Ishikawa (cell line): ENCODE results near the gene LRRC58.

Source experiments
- CEBPB ChIP-seq: IDR thresholded peaks from 2 replicates; pipeline ENCODE4 v1.6.1; 2012
- CREB1 ChIP-seq: IDR thresholded peaks from 2 replicates; pipeline ENCODE4 v1.6.1; 2012; ENCODE audit warnings: low read depth
- EGR1 ChIP-seq: IDR thresholded peaks from 2 replicates; pipeline ENCODE4 v1.6.1; 2012
- EP300 ChIP-seq: IDR thresholded peaks from 2 replicates; pipeline ENCODE4 v1.6.1; 2012; ENCODE audit warnings: borderline replicate concordance
- NFIC ChIP-seq: IDR thresholded peaks from 2 replicates; pipeline ENCODE4 v1.6.1; 2012
- RAD21 ChIP-seq: IDR thresholded peaks from 2 replicates; pipeline ENCODE4 v1.6.1; 2012; ENCODE audit warnings: low read depth
- REST ChIP-seq: IDR thresholded peaks from 2 replicates; pipeline ENCODE4 v1.6.1; 2012; ENCODE audit warnings: low read depth, mild to moderate bottlenecking
- TAF1 ChIP-seq: IDR thresholded peaks from 2 replicates; pipeline ENCODE4 v1.6.1; 2012; ENCODE audit warnings: low read depth, mild to moderate bottlenecking
- TCF12 ChIP-seq: IDR thresholded peaks from 2 replicates; pipeline ENCODE4 v1.6.1; 2012; ENCODE audit warnings: low read depth
- YY1 ChIP-seq: IDR thresholded peaks from 2 replicates; pipeline ENCODE4 v1.6.1; 2012; ENCODE audit warnings: low read depth
- ZBTB7A ChIP-seq: IDR thresholded peaks from 2 replicates; pipeline ENCODE4 v1.6.1; 2012; ENCODE audit warnings: low read depth
- TF ChIP-seq, protein P1 (sequence below): IDR thresholded peaks from 2 replicates; pipeline ENCODE4 v1.6.1; 2012
- TF ChIP-seq, protein P2 (sequence below): IDR thresholded peaks from 2 replicates; pipeline ENCODE4 v1.6.1; 2012

- no peak for TF ChIP-seq REST
- TF ChIP-seq ZBTB7A: no peak
- no peak for TF ChIP-seq EGR1
- no peak for TF ChIP-seq TCF12
- no peak for TF ChIP-seq CREB1
- TF ChIP-seq, protein P1, sequence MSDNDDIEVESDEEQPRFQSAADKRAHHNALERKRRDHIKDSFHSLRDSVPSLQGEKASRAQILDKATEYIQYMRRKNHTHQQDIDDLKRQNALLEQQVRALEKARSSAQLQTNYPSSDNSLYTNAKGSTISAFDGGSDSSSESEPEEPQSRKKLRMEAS: no peak
- TF ChIP-seq EP300: no peak
- no peak for TF ChIP-seq YY1
- TF ChIP-seq TAF1: no peak
- TF ChIP-seq, protein P2, sequence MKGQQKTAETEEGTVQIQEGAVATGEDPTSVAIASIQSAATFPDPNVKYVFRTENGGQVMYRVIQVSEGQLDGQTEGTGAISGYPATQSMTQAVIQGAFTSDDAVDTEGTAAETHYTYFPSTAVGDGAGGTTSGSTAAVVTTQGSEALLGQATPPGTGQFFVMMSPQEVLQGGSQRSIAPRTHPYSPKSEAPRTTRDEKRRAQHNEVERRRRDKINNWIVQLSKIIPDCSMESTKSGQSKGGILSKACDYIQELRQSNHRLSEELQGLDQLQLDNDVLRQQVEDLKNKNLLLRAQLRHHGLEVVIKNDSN: no peak
- peak; percentile 52; the same call in 1 of the 2 replicates for TF ChIP-seq NFIC
- TF ChIP-seq CEBPB: no peak
- TF ChIP-seq RAD21: no peak
Observed at GRCh38 chr3:120350401-120350941, 1.3 kb upstream of the LRRC58 start.
